HUES48 (cell line): ENCODE results near the gene WWC1.

Experiments used
- H3K27ac ChIP-seq: one replicate; pipeline ENCODE4 v1.7.0; 2013; ENCODE audit warnings: low read depth, low read length, inconsistent platforms
- H3K27me3 ChIP-seq: 2 replicates; pipeline ENCODE4 v1.6.1; 2013; ENCODE audit warnings: mild to moderate bottlenecking, low read length; ENCODE audit not compliant: control insufficient read depth, insufficient read depth
- H3K36me3 ChIP-seq: 2 replicates; pipeline ENCODE4 v1.6.1; 2013; ENCODE audit warnings: low read length; ENCODE audit not compliant: control insufficient read depth, insufficient read depth
- H3K4me1 ChIP-seq: 2 replicates; pipeline ENCODE4 v1.6.1; 2013; ENCODE audit warnings: mild to moderate bottlenecking, low read length; ENCODE audit not compliant: control insufficient read depth, insufficient read depth
- H3K4me3 ChIP-seq: 2 replicates; pipeline ENCODE4 v1.5.1; 2013; ENCODE audit warnings: mild to moderate bottlenecking, low read depth, low read length
- H3K9ac ChIP-seq: 2 replicates; pipeline ENCODE4 v1.6.1; 2013; ENCODE audit warnings: mild to moderate bottlenecking, low read depth, low read length, moderate library complexity
- H3K9me3 ChIP-seq: 2 replicates; pipeline ENCODE4 v1.6.1; 2013; ENCODE audit warnings: low read length; ENCODE audit not compliant: control insufficient read depth, insufficient read depth

The WWC1 gene

GRCh38 chr5:168353216-168353957 is 61.9 kb downstream of the WWC1 start:
- Histone ChIP-seq H3K36me3 (no peaks in the 10 kb centered on the region), H3K9ac (no peak overlapping the region), H3K4me3 (no peak overlapping the region), H3K4me1 (peaks cover 8% of the 10 kb centered on the region), H3K27ac (no peak overlapping the region), H3K27me3 (no peaks in the 10 kb centered on the region), H3K9me3 (no peaks in the 10 kb centered on the region)

GRCh38 chr5:168354397-168354796 is 63.0 kb downstream of the WWC1 start:
- H3K9me3 ChIP-seq: no peaks in the 10 kb centered on the region
- H3K36me3 ChIP-seq: no peaks in the 10 kb centered on the region
- H3K9ac ChIP-seq: no peak overlapping the region
- H3K4me1 ChIP-seq: peaks cover 8% of the 10 kb centered on the region
- no peak overlapping the region for H3K4me3 ChIP-seq
- H3K27ac ChIP-seq: no peak overlapping the region
- H3K27me3 ChIP-seq: no peaks in the 10 kb centered on the region

GRCh38 chr5:168356171-168356570 is 64.7 kb downstream of the WWC1 start:
- H3K9me3 ChIP-seq: no peaks in the 10 kb centered on the region
- no peak overlapping the region for H3K27ac ChIP-seq
- no peaks in the 10 kb centered on the region for H3K36me3 ChIP-seq
- no peak overlapping the region for H3K9ac ChIP-seq
- peaks cover 8% of the 10 kb centered on the region for H3K4me1 ChIP-seq
- no peaks in the 10 kb centered on the region for H3K27me3 ChIP-seq
- no peak overlapping the region for H3K4me3 ChIP-seq

- Histone ChIP-seq H3K9ac (no peak overlapping the region), H3K4me1 (peaks cover 8% of the 10 kb centered on the region), H3K9me3 (no peaks in the 10 kb centered on the region), H3K4me3 (no peak overlapping the region), H3K36me3 (no peaks in the 10 kb centered on the region), H3K27me3 (no peaks in the 10 kb centered on the region), H3K27ac (no peak overlapping the region)
These were observed 65.1 kb downstream of the WWC1 start for GRCh38 chr5:168356592-168356991.

- Histone ChIP-seq H3K27me3 (no peaks in the 10 kb centered on the region), H3K4me1 (peaks cover 8% of the 10 kb centered on the region), H3K4me3 (no peak overlapping the region), H3K9me3 (no peaks in the 10 kb centered on the region), H3K9ac (no peak overlapping the region), H3K27ac (no peak overlapping the region), H3K36me3 (no peaks in the 10 kb centered on the region)
These were observed 66.4 kb downstream of the WWC1 start for GRCh38 chr5:168357876-168358275.

- Histone ChIP-seq H3K9ac (no peak overlapping the region), H3K9me3 (no peaks in the 10 kb centered on the region), H3K27ac (no peak overlapping the region), H3K4me3 (no peak overlapping the region), H3K4me1 (peaks cover 15% of the 10 kb centered on the region), H3K36me3 (no peaks in the 10 kb centered on the region), H3K27me3 (no peaks in the 10 kb centered on the region)
These were observed 68.5 kb downstream of the WWC1 start for GRCh38 chr5:168359820-168360460.

GRCh38 chr5:168360521-168361285 is 69.3 kb downstream of the WWC1 start:
- H3K36me3 ChIP-seq: no peaks in the 10 kb centered on the region
- peaks cover 23% of the 10 kb centered on the region for H3K4me1 ChIP-seq
- no peak overlapping the region for H3K27ac ChIP-seq
- H3K27me3 ChIP-seq: no peaks in the 10 kb centered on the region
- no peak overlapping the region for H3K9ac ChIP-seq
- H3K9me3 ChIP-seq: no peaks in the 10 kb centered on the region
- no peak overlapping the region for H3K4me3 ChIP-seq

- Histone ChIP-seq H3K27me3 (no peaks in the 10 kb centered on the region), H3K9me3 (no peaks in the 10 kb centered on the region), H3K4me3 (no peak overlapping the region), H3K4me1 (peaks cover 22% of the 10 kb centered on the region), H3K9ac (no peak overlapping the region), H3K36me3 (no peaks in the 10 kb centered on the region), H3K27ac (no peak overlapping the region)
These were observed 70.8 kb downstream of the WWC1 start for GRCh38 chr5:168362097-168362885.

GRCh38 chr5:168364151-168364661 is 72.8 kb downstream of the WWC1 start:
- Histone ChIP-seq H3K27ac (no peak overlapping the region), H3K36me3 (no peaks in the 10 kb centered on the region), H3K9me3 (no peaks in the 10 kb centered on the region), H3K4me1 (peaks cover 22% of the 10 kb centered on the region), H3K27me3 (no peaks in the 10 kb centered on the region), H3K9ac (no peak overlapping the region), H3K4me3 (no peak overlapping the region)

- Histone ChIP-seq H3K9me3 (no peaks in the 10 kb centered on the region), H3K27ac (peak overlapping the region; percentile 13), H3K36me3 (no peaks in the 10 kb centered on the region), H3K4me1 (peaks cover 22% of the 10 kb centered on the region), H3K27me3 (no peaks in the 10 kb centered on the region), H3K4me3 (no peak overlapping the region), H3K9ac (no peak overlapping the region)
These were observed 73.5 kb downstream of the WWC1 start for GRCh38 chr5:168364750-168365550.
